HCT116 (cell line): ENCODE results near the gene GMPPB. TPM values are rescaled to one million over a fixed set of nuclear protein-coding genes. Genes with fewer than 3 reads are reported as not detected.

ENCODE experiments used
- ATAC-seq: fragments of 200-7000 bp; cut with Tn5 transposase; 2 replicates; pipeline ENCODE4 v1.9.1; 2020; ENCODE audit warnings: mild to moderate bottlenecking, moderate library complexity
- BruUV-seq: library from RNA; stranded (reverse); fragments of 400-500 nt; replicated peaks from 2 replicates; lab custom pipeline; 2021; lab: Mats Ljungman, UMichigan
- CTCF ChIA-PET: fragments of 300-600 bp; sonication (Branson Sonifier 250); formaldehyde crosslinking; loops from one replicate; lab custom pipeline; 2021; ENCODE audit warnings: antibody characterized with exemption; lab: Charles Lee
- POLR2A ChIA-PET: fragments of 300-600, 350-600 bp; sonication (Branson Sonifier 250); formaldehyde crosslinking; loops from one replicate; lab custom pipeline; 2021; ENCODE audit warnings: antibody characterized with exemption; lab: Charles Lee
- RAD21 ChIA-PET, 2 experiments: fragments of 300-600 bp; sonication (Branson Sonifier 250); formaldehyde crosslinking; loops; one replicate each; lab custom pipeline; 2023; ENCODE audit warnings: low total read pairs in 2 of 2; ENCODE audit not compliant: uncharacterized antibody in 2 of 2, unreplicated experiment in 2 of 2, low non-redundant PET in 1 of 2; lab: Charles Lee
- DNase-seq: peaks from one replicate; pipeline ENCODE4 v3.0.0-alpha.2; 2010; ENCODE audit warnings: low read depth, low spot score
- H2AFZ ChIP-seq: fragments of 200-600 bp; shearing (Covaris generic), sonication (generic); 2 replicates; pipeline ENCODE4 v1.6.1; 2017; ENCODE audit warnings: low read depth, mixed run types, mixed read lengths, antibody characterized with exemption, low read length; ENCODE audit not compliant: poor library complexity, severe bottlenecking
- H3K27ac ChIP-seq: 2 replicates; pipeline ENCODE4 v1.5.1; 2012; ENCODE audit warnings: low read depth, low read length
- H3K27me3 ChIP-seq: fragments of 200-600 bp; sonication (generic); 2 replicates; pipeline ENCODE4 v1.6.1; 2016; ENCODE audit warnings: mixed run types, low read length, mixed read lengths; ENCODE audit not compliant: insufficient read depth
- H3K36me3 ChIP-seq, 2 experiments: fragments of 200-500 bp in 1 of 2; fragments of 200-600 bp in 1 of 2; sonication (Bioruptor generic) in 1 of 2; sonication (generic) in 1 of 2; 2 replicates each; pipeline versions ENCODE4 v1.5.1 to v1.6.1; 2014 to 2016; ENCODE audit warnings: low read length in 2 of 2, inconsistent platforms in 1 of 2, mixed read lengths in 1 of 2, mixed run types in 1 of 2; ENCODE audit not compliant: insufficient read depth in 2 of 2, control insufficient read depth in 1 of 2
- H3K4me1 ChIP-seq, 2 experiments: fragments of 200-600 bp in 1 of 2; sonication (generic) in 1 of 2; 2 replicates each; pipeline versions ENCODE4 v1.5.1 to v1.6.1; 2012 to 2017; ENCODE audit warnings: low read length in 2 of 2, inconsistent platforms in 1 of 2, mild to moderate bottlenecking in 1 of 2, mixed read lengths in 1 of 2, mixed run types in 1 of 2, moderate library complexity in 1 of 2; ENCODE audit not compliant: insufficient read depth in 2 of 2, control insufficient read depth in 1 of 2
- H3K4me2 ChIP-seq: fragments of 200-600 bp; sonication (generic); 2 replicates; pipeline ENCODE4 v1.6.1; 2017; ENCODE audit warnings: mixed run types, low read length, mixed read lengths
- H3K4me3 ChIP-seq, 2 experiments: fragments of 200-600 bp in 1 of 2; sonication (generic) in 1 of 2; replicated peaks in 1 of 2; 2 replicates each; pipeline ENCODE4 v1.5.1; 2011 to 2016; ENCODE audit warnings: low read length in 2 of 2, control low read depth in 1 of 2, low read depth in 1 of 2, mild to moderate bottlenecking in 1 of 2, mixed read lengths in 1 of 2, mixed run types in 1 of 2
- H3K79me2 ChIP-seq: fragments of 200-600 bp; sonication (generic); 2 replicates; pipeline ENCODE4 v1.6.1; 2017; ENCODE audit warnings: mild to moderate bottlenecking, mixed run types, low read length, moderate library complexity, mixed read lengths; ENCODE audit not compliant: insufficient read depth
- H3K9ac ChIP-seq: fragments of 200-600 bp; sonication (generic); 2 replicates; pipeline ENCODE4 v1.6.1; 2016; ENCODE audit warnings: low read length, mixed read lengths
- H3K9me2 ChIP-seq: fragments of 200-600 bp; sonication (generic), shearing (Covaris generic); 2 replicates; pipeline ENCODE4 v1.6.1; 2017; ENCODE audit warnings: mixed run types, mild to moderate bottlenecking, moderate library complexity; ENCODE audit not compliant: insufficient read depth
- H3K9me3 ChIP-seq, 2 experiments: fragments of 200-500 bp in 1 of 2; fragments of 200-600 bp in 1 of 2; sonication (Bioruptor generic) in 1 of 2; sonication (generic) in 1 of 2; 2 replicates each; pipeline ENCODE4 v1.6.1; 2014 to 2017; ENCODE audit warnings: low read length in 2 of 2, mixed read lengths in 2 of 2, inconsistent platforms in 1 of 2, low read depth in 1 of 2, mild to moderate bottlenecking in 1 of 2, mixed run types in 1 of 2, moderate library complexity in 1 of 2; ENCODE audit not compliant: control insufficient read depth in 1 of 2, insufficient read depth in 1 of 2
- H4K20me1 ChIP-seq: fragments of 200-600 bp; sonication (generic), shearing (Covaris generic); 2 replicates; pipeline ENCODE4 v1.6.1; 2017; ENCODE audit warnings: mixed run types, mild to moderate bottlenecking, moderate library complexity; ENCODE audit not compliant: insufficient read depth
- EGR1 ChIP-seq: IDR thresholded peaks from 2 replicates; pipeline ENCODE4 v1.6.1; 2012; ENCODE audit warnings: low read depth
- ELF1 ChIP-seq: IDR thresholded peaks from 2 replicates; pipeline ENCODE4 v1.6.1; 2012; ENCODE audit warnings: low read depth, borderline replicate concordance
- EZH2 ChIP-seq: fragments of 200-600 bp; sonication (generic); IDR thresholded peaks from 2 replicates; pipeline ENCODE4 v1.6.1; 2017; ENCODE audit warnings: antibody characterized with exemption, mixed run types
- TCF7L2 ChIP-seq: IDR thresholded peaks from 2 replicates; pipeline ENCODE4 v1.7.0; 2011; ENCODE audit warnings: borderline replicate concordance, inconsistent platforms; ENCODE audit not compliant: insufficient read depth, insufficient read length; ENCODE audit errors: extremely low read depth
- ZNF274 ChIP-seq: fragments of 200-500 bp; sonication (Bioruptor generic); IDR thresholded peaks from 2 replicates; pipeline ENCODE4 v1.6.1; 2014; ENCODE audit warnings: mild to moderate bottlenecking, low read depth, low read length, inconsistent platforms
- intact Hi-C: fragments of 100-400 bp; cut with micrococcal nuclease; formaldehyde crosslinking; loops from 2 replicates; pipeline ENCODE4 v1.10.0; 2022
- total RNA-seq: library from RNA; stranded (reverse); gene quantifications from one replicate; pipeline ENCODE4 v1.2.1, GENCODE V29; 2021; ENCODE audit not compliant: unreplicated experiment

GMPPB gene
- total RNA-seq, 1 experiment from 2014 or later = 24.1 TPM

- BruUV-seq = no TSS peak
- RAD21 ChIA-PET = no interaction called here
Observed at GRCh38 chr3:49756036-49756435, 32.3 kb upstream of the GMPPB start.

GRCh38 chr3:49754536-49754935 is 30.8 kb upstream of the GMPPB start:
- TF ChIP-seq EZH2 (no peak), ZNF274 (no peak), TCF7L2 (no peak), EGR1 (no peak)
- intact Hi-C loops = no loop called here

More at GRCh38 chr3:49756036-49756435, 32.3 kb upstream of the GMPPB start:
- ATAC-seq (no peak), DNase-seq (no peak)
- Histone ChIP-seq H3K9me2 (no peaks in the 10 kb centered on the region), H3K27ac (no peak overlapping the region), H4K20me1 (peaks cover 8% of the 10 kb centered on the region), H3K4me1 (no peaks in the 10 kb centered on the region), H3K9me3 (no peaks in the 10 kb centered on the region), H3K27me3 (no peaks in the 10 kb centered on the region), H3K4me3 (no peak overlapping the region), H3K36me3 (no peaks in the 10 kb centered on the region), H3K9ac (no peak overlapping the region), H3K79me2 (peaks cover 76% of the 10 kb centered on the region), H3K4me2 (no peak overlapping the region), H2AFZ (no peak overlapping the region)
- CTCF ChIA-PET = no interaction called here
- TF ChIP-seq ELF1 = no peak
- intact Hi-C loops = no loop called here
- POLR2A ChIA-PET = no interaction called here

More at GRCh38 chr3:49754536-49754935, 30.8 kb upstream of the GMPPB start:
- Histone ChIP-seq H3K4me2 (no peak overlapping the region), H4K20me1 (peaks cover 8% of the 10 kb centered on the region), H3K4me1 (no peaks in the 10 kb centered on the region), H3K79me2 (peaks cover 69% of the 10 kb centered on the region), H3K9me3 (no peaks in the 10 kb centered on the region), H3K27ac (no peak overlapping the region), H3K9me2 (no peaks in the 10 kb centered on the region), H3K36me3 (no peaks in the 10 kb centered on the region), H3K4me3 (no peak overlapping the region), H2AFZ (no peak overlapping the region), H3K9ac (no peak overlapping the region), H3K27me3 (no peaks in the 10 kb centered on the region)
- ChIA-PET RAD21 (no interaction called here), POLR2A (no interaction called here), CTCF (no interaction called here)
- ATAC-seq (no peak), DNase-seq (no peak)
- BruUV-seq = no TSS peak
